ENCODE measurements around the gene NEURL2. TPM values are rescaled to one million over a fixed set of nuclear protein-coding genes. Genes with fewer than 3 reads are reported as not detected.

The NEURL2 gene
- polyA plus RNA-seq, 3 donors: 0.14 to 1.1 TPM; not detected in 1

GRCh38 chr20:45842169-45842812 is 48.7 kb downstream of the NEURL2 start:
- intact Hi-C loops (cut with micrococcal nuclease): no loop called here
- Histone ChIP-seq H3K4me1 (ENCODE audit: control insufficient read depth in 1 of 2, insufficient read depth in 2 of 2, low read length in 2 of 2) (peaks cover 12 to 14% of the 10 kb centered on the region in 2 donors), H3K4me2 (replicated peaks; ENCODE audit: extremely low read depth, low read length, poor library complexity, severe bottlenecking) (no peak overlapping the region), H3K79me2 (ENCODE audit: insufficient read depth, low read length) (no peaks in the 10 kb centered on the region), H3K27ac (ENCODE audit: low read depth in 1 of 2, low read length in 2 of 2) (peak overlapping the region; percentile 46 to 71), H4K20me1 (ENCODE audit: insufficient read depth, low read length) (peaks cover 32% of the 10 kb centered on the region), H3K9me3 (replicated peaks in 1 of 2; ENCODE audit: control insufficient read depth in 1 of 2, insufficient read depth in 1 of 2, low read length in 2 of 2) (no peaks in the 10 kb centered on the region), H3K9ac (ENCODE audit: insufficient read depth, low read length, poor library complexity, severe bottlenecking) (no peak overlapping the region), H2AFZ (ENCODE audit: insufficient read depth, low read depth, low read length, poor library complexity, severe bottlenecking) (no peak overlapping the region), H3K4me3 (replicated peaks in 1 of 3; ENCODE audit: low read depth in 2 of 3, low read length in 3 of 3) (no peak overlapping the region), H3K27me3 (ENCODE audit: control insufficient read depth in 2 of 2, insufficient read depth in 2 of 2, low read length in 2 of 2) (no peaks in the 10 kb centered on the region), H3K36me3 (replicated peaks in 1 of 2; ENCODE audit: control insufficient read depth in 1 of 2, insufficient read depth in 2 of 2, low read length in 2 of 2) (peaks cover 62 to 90% of the 10 kb centered on the region in 2 donors)
- peaks cover 17% of the 10 kb centered on the region for H3K4me1 Mint-ChIP-seq
- no peaks in the 10 kb centered on the region for H3K9me3 Mint-ChIP-seq
- TF ChIP-seq CTCF (IDR thresholded peaks at IDR 0.05): no peak
- WGBS (ENCODE audit: insufficient coverage): 3% methylated on average over 3 of the region's 5 CpGs
- no peak overlapping the region for H3K4me3 Mint-ChIP-seq
- H3K27me3 Mint-ChIP-seq (ENCODE audit: low read depth in 3 of 3): no peaks in the 10 kb centered on the region
- peaks cover 53 to 97% of the 10 kb centered on the region in 2 donors for H3K36me3 Mint-ChIP-seq
- DNase-seq: peak in 2 of 3 donors; percentile 30 to 31
- H3K27ac Mint-ChIP-seq: peak overlapping the region; percentile 49 to 86 (median 80)

GRCh38 chr20:45841407-45842129 is 49.4 kb downstream of the NEURL2 start:
- no peak for DNase-seq
- H2AFZ ChIP-seq (ENCODE audit: insufficient read depth, low read depth, low read length, poor library complexity, severe bottlenecking): no peak overlapping the region
- TF ChIP-seq CTCF (IDR thresholded peaks at IDR 0.05): no peak
- H3K9me3 ChIP-seq (replicated peaks in 1 of 2; ENCODE audit: control insufficient read depth in 1 of 2, insufficient read depth in 1 of 2, low read length in 2 of 2): no peaks in the 10 kb centered on the region
- Mint-ChIP-seq H3K4me3 (no peak overlapping the region), H3K36me3 (peaks cover 57 to 96% of the 10 kb centered on the region in 2 donors), H3K27me3 (ENCODE audit: low read depth in 3 of 3) (no peaks in the 10 kb centered on the region), H3K9me3 (no peaks in the 10 kb centered on the region), H3K27ac (peak overlapping the region in 6 of 7 donors; percentile 46 to 86 (median 82)), H3K4me1 (peaks cover 19% of the 10 kb centered on the region)
- intact Hi-C loops (cut with micrococcal nuclease): no loop called here
- peaks cover 15 to 17% of the 10 kb centered on the region in 2 donors for H3K4me1 ChIP-seq (ENCODE audit: control insufficient read depth in 1 of 2, insufficient read depth in 2 of 2, low read length in 2 of 2)
- WGBS (ENCODE audit: insufficient coverage): 100% methylated on average over 3 of the region's 10 CpGs
- peak overlapping the region; percentile 46 to 71 for H3K27ac ChIP-seq (ENCODE audit: low read depth in 1 of 2, low read length in 2 of 2)
- peaks cover 57 to 91% of the 10 kb centered on the region in 2 donors for H3K36me3 ChIP-seq (replicated peaks in 1 of 2; ENCODE audit: control insufficient read depth in 1 of 2, insufficient read depth in 2 of 2, low read length in 2 of 2)
- H3K79me2 ChIP-seq (ENCODE audit: insufficient read depth, low read length): no peaks in the 10 kb centered on the region
- no peak overlapping the region for H3K4me2 ChIP-seq (replicated peaks; ENCODE audit: extremely low read depth, low read length, poor library complexity, severe bottlenecking)
- no peak overlapping the region for H3K4me3 ChIP-seq (replicated peaks in 1 of 3; ENCODE audit: low read depth in 2 of 3, low read length in 3 of 3)
- no peak overlapping the region for H3K9ac ChIP-seq (ENCODE audit: insufficient read depth, low read length, poor library complexity, severe bottlenecking)
- no peaks in the 10 kb centered on the region for H3K27me3 ChIP-seq (ENCODE audit: control insufficient read depth in 2 of 2, insufficient read depth in 2 of 2, low read length in 2 of 2)
- H4K20me1 ChIP-seq (ENCODE audit: insufficient read depth, low read length): peaks cover 27% of the 10 kb centered on the region
